GM23338 (cell line): ENCODE data around the gene DLG3. TPM values are rescaled to one million over a fixed set of nuclear protein-coding genes. Genes with fewer than 3 reads are reported as not detected.

ENCODE experiments used
- ATAC-seq: fragments of 200-7000 bp; cut with Tn5 transposase; 3 replicates; pipeline ENCODE4 v1.9.1; 2020
- DNase-seq: peaks from one replicate; pipeline ENCODE4 v3.0.0-alpha.2; 2015; ENCODE audit warnings: low spot score
- H2AFZ ChIP-seq: fragments of 200-600 bp; sonication (generic); 2 replicates; pipeline ENCODE4 v1.8.0; 2016; ENCODE audit warnings: antibody characterized with exemption, mild to moderate bottlenecking, moderate library complexity
- H3F3A ChIP-seq: fragments of 200-600 bp; sonication (generic); replicated peaks from 2 replicates; pipeline ENCODE4 v1.8.0; 2017; ENCODE audit warnings: antibody characterized with exemption, mixed run types, low read depth
- H3K27ac ChIP-seq: fragments of 200-600 bp; sonication (generic); 2 replicates; pipeline ENCODE4 v1.6.1; 2016; ENCODE audit warnings: low read depth
- H3K27me3 ChIP-seq: fragments of 200-600 bp; sonication (generic); 2 replicates; pipeline ENCODE4 v1.8.0; 2016; ENCODE audit warnings: mild to moderate bottlenecking, mixed run types, moderate library complexity; ENCODE audit not compliant: insufficient read depth
- H3K36me3 ChIP-seq: fragments of 200-600 bp; sonication (generic); 2 replicates; pipeline ENCODE4 v1.8.0; 2016; ENCODE audit warnings: mild to moderate bottlenecking; ENCODE audit not compliant: insufficient read depth
- H3K4me1 ChIP-seq: fragments of 200-600 bp; sonication (generic); 2 replicates; pipeline ENCODE4 v1.8.0; 2016; ENCODE audit warnings: mild to moderate bottlenecking, moderate library complexity; ENCODE audit not compliant: insufficient read depth
- H3K4me2 ChIP-seq: fragments of 200-600 bp; sonication (generic); 2 replicates; pipeline ENCODE4 v1.7.1; 2017; ENCODE audit warnings: mixed run types
- H3K4me3 ChIP-seq: fragments of 200-600 bp; sonication (generic); 2 replicates; pipeline ENCODE4 v1.6.1; 2016; ENCODE audit warnings: mixed run types
- H3K79me2 ChIP-seq: fragments of 200-600 bp; sonication (generic); replicated peaks from 2 replicates; pipeline ENCODE4 v1.8.0; 2017; ENCODE audit warnings: mild to moderate bottlenecking; ENCODE audit not compliant: insufficient read depth
- H3K9me2 ChIP-seq: fragments of 200-600 bp; sonication (generic); 2 replicates; pipeline ENCODE4 v1.8.0; 2017; ENCODE audit not compliant: insufficient read depth
- H4K20me1 ChIP-seq: fragments of 200-600 bp; sonication (generic); replicated peaks from 2 replicates; pipeline ENCODE4 v1.8.0; 2017; ENCODE audit warnings: mild to moderate bottlenecking; ENCODE audit not compliant: insufficient read depth
- H3K27ac Mint-ChIP-seq: 2 replicates; pipeline ENCODE4 v1.8.0; 2020; ENCODE audit warnings: inconsistent platforms, mild to moderate bottlenecking, moderate library complexity, mixed read lengths
- H3K27me3 Mint-ChIP-seq: 3 replicates; pipeline ENCODE4 v1.8.0; 2022; ENCODE audit warnings: low read depth, mild to moderate bottlenecking, moderate library complexity, mixed read lengths, inconsistent platforms; ENCODE audit not compliant: insufficient read depth, poor library complexity
- H3K36me3 Mint-ChIP-seq: 3 replicates; pipeline ENCODE4 v1.8.0; 2021; ENCODE audit warnings: low read depth, mild to moderate bottlenecking, inconsistent platforms, moderate library complexity, mixed read lengths
- H3K4me1 Mint-ChIP-seq: 3 replicates; pipeline ENCODE4 v1.8.0; 2020; ENCODE audit warnings: mild to moderate bottlenecking, inconsistent platforms, mixed read lengths
- H3K4me3 Mint-ChIP-seq: 3 replicates; pipeline ENCODE4 v1.8.0; 2021; ENCODE audit warnings: moderate library complexity, mild to moderate bottlenecking, inconsistent platforms, mixed read lengths
- H3K9me3 Mint-ChIP-seq: 3 replicates; pipeline ENCODE4 v1.8.0; 2020; ENCODE audit warnings: moderate library complexity, mild to moderate bottlenecking, inconsistent platforms, mixed read lengths
- CREB1 ChIP-seq: fragments of 250-450 bp; sonication (Bioruptor Pico); IDR thresholded peaks from 2 replicates; pipeline ENCODE4 v1.5.0; 2020; ENCODE audit warnings: low read depth, mild to moderate bottlenecking, moderate library complexity
- CTCF ChIP-seq, 2 experiments: fragments of 200-600 bp in 1 of 2; sonication (generic) in 1 of 2; conservative IDR thresholded peaks; 2 replicates each; pipeline versions ENCODE4 v1.5.1 to v1.6.1; 2016 to 2017; ENCODE audit warnings: antibody characterized with exemption in 2 of 2, low read depth in 2 of 2, mild to moderate bottlenecking in 2 of 2, moderate library complexity in 1 of 2
- ETS1 ChIP-seq: IDR thresholded peaks from 2 replicates; pipeline ENCODE4 v1.6.1; 2016; ENCODE audit warnings: antibody characterized with exemption
- EZH2 ChIP-seq: fragments of 200-600 bp; sonication (generic); IDR thresholded peaks from one replicate; pipeline ENCODE4 v1.8.0; 2017; ENCODE audit warnings: antibody characterized with exemption, mild to moderate bottlenecking, low read depth; ENCODE audit not compliant: unreplicated experiment
- JUNB ChIP-seq: IDR thresholded peaks from one replicate; pipeline ENCODE4 v1.6.1; 2016; ENCODE audit warnings: antibody characterized with exemption; ENCODE audit not compliant: unreplicated experiment
- NANOG ChIP-seq: IDR thresholded peaks from 2 replicates; pipeline ENCODE4 v1.6.1; 2016; ENCODE audit warnings: antibody characterized with exemption, borderline replicate concordance
- REST ChIP-seq: IDR thresholded peaks from one replicate; pipeline ENCODE4 v1.6.1; 2018; ENCODE audit warnings: antibody characterized with exemption; ENCODE audit not compliant: unreplicated experiment
- STAT1 ChIP-seq: IDR thresholded peaks from one replicate; pipeline ENCODE4 v1.6.1; 2016; ENCODE audit warnings: antibody characterized with exemption; ENCODE audit not compliant: unreplicated experiment
- ZNF114 ChIP-seq: fragments of 250-450 bp; sonication (Bioruptor Pico); IDR thresholded peaks from 2 replicates; pipeline ENCODE4 v1.5.0; 2020; ENCODE audit warnings: mild to moderate bottlenecking, moderate library complexity
- ZNF331 ChIP-seq: fragments of 250-450 bp; sonication (Bioruptor Pico); IDR thresholded peaks from 2 replicates; pipeline ENCODE4 v1.5.0; 2020; ENCODE audit warnings: low read depth, mild to moderate bottlenecking, moderate library complexity
- polyA plus RNA-seq: library from polyadenylated mRNA; unstranded; fragments of >200 nt; fragmentation: Nextera tagmentation; extraction: Ambion mirVana; gene quantifications from 2 replicates; pipeline ENCODE4 v1.2.1, GENCODE V29; 2016
- total RNA-seq: library from RNA; depleted of rRNA; stranded (reverse); fragments of >200 nt; shearing (Covaris generic); gene quantifications from 2 replicates; pipeline ENCODE4 v1.2.3, GENCODE V29; 2014

DLG3 gene
- total and polyA plus RNA-seq, 2 experiments from 2014 or later: 13.0 to 61.8 TPM

GRCh38 chrX:70437011-70437410 is 7.6 kb upstream of the DLG3 start:
- Mint-ChIP-seq H3K27ac (no peak overlapping the region), H3K27me3 (peaks cover 5% of the 10 kb centered on the region), H3K36me3 (0 out of 3 replicates have a peak, but pooled peaks cover 5% of the 10 kb centered on the region), H3K9me3 (no peaks in the 10 kb centered on the region), H3K4me3 (no peak overlapping the region), H3K4me1 (peaks cover 21% of the 10 kb centered on the region)
- Histone ChIP-seq H3F3A (no peaks in the 10 kb centered on the region), H2AFZ (no peak overlapping the region), H4K20me1 (no peaks in the 10 kb centered on the region), H3K4me2 (no peak overlapping the region), H3K36me3 (no peaks in the 10 kb centered on the region), H3K27me3 (no peaks in the 10 kb centered on the region), H3K27ac (no peak overlapping the region), H3K79me2 (no peaks in the 10 kb centered on the region), H3K4me1 (no peaks in the 10 kb centered on the region; the same call in 1 of the 2 replicates), H3K9me2 (no peaks in the 10 kb centered on the region), H3K4me3 (no peak overlapping the region)
- ATAC-seq (no peak), DNase-seq (no peak)
- TF ChIP-seq REST (no peak), NANOG (no peak), CTCF (conservative IDR thresholded peaks at IDR 0.05; ENCODE audit: low read depth in 2 of 2) (no peak), ETS1 (no peak), JUNB (no peak), CREB1 (no peak), STAT1 (no peak), ZNF331 (CRISPR knock-in tag) (no peak), EZH2 (no peak), ZNF114 (CRISPR knock-in tag) (no peak)
